Thoracic aorta (tissue), 2 donors: ENCODE results near the gene MTHFSD. TPM values are rescaled to one million over a fixed set of nuclear protein-coding genes. Genes with fewer than 3 reads are reported as not detected.

Source experiments
- ATAC-seq: fragments of 150-250 bp; one replicate; pipeline ENCODE4 v1.8.0; 2017; ENCODE audit warnings: low read depth; ENCODE audit not compliant: insufficient number of reproducible peaks, low FRiP score
- DNase-seq: peaks from one replicate; pipeline ENCODE4 v3.0.0-alpha.2; 2020; ENCODE audit warnings: low spot score
- H3K27ac ChIP-seq, 2 donors: fragments of 200-600 bp; sonication (generic); 1 replicate in 1 of 2; 2 replicates in 1 of 2; pipeline ENCODE4 v1.5.1; 2016; ENCODE audit warnings: mild to moderate bottlenecking in 2 of 2, moderate library complexity in 2 of 2
- H3K27me3 ChIP-seq: fragments of 200-600 bp; sonication (generic); replicated peaks from 2 replicates; pipeline ENCODE4 v1.6.0; 2016; ENCODE audit warnings: mild to moderate bottlenecking; ENCODE audit not compliant: insufficient read depth
- H3K36me3 ChIP-seq: fragments of 200-600 bp; sonication (generic); one replicate; pipeline ENCODE4 v1.5.1; 2016
- H3K4me1 ChIP-seq, 2 donors: fragments of 200-600 bp; sonication (generic); 1 replicate in 1 of 2; 2 replicates in 1 of 2; pipeline versions ENCODE4 v1.5.1 to v1.6.0; 2016; ENCODE audit warnings: low read depth in 2 of 2, mild to moderate bottlenecking in 1 of 2; ENCODE audit not compliant: control insufficient read depth in 1 of 2
- H3K4me3 ChIP-seq: fragments of 200-600 bp; sonication (generic); 2 replicates; pipeline ENCODE4 v1.5.1; 2016; ENCODE audit warnings: mild to moderate bottlenecking
- H3K9me3 ChIP-seq: fragments of 200-600 bp; sonication (generic); 2 replicates; pipeline ENCODE4 v1.5.1; 2016
- CTCF ChIP-seq: fragments of 200-600 bp; sonication (generic); IDR thresholded peaks from one replicate; pipeline ENCODE4 v1.5.1; 2019; ENCODE audit warnings: antibody characterized with exemption
- total RNA-seq, 2 donors: library from RNA; depleted of rRNA; stranded (reverse); fragments of >200 nt; gene quantifications; one replicate each; pipeline versions ENCODE4 v1.1.0 to v1.2.3, GENCODE V29; 2016

The MTHFSD gene
- total RNA-seq, 2 donors from 2014 or later = 25.0 to 30.8 TPM

GRCh38 chr16:86568677-86569623, 13.9 kb upstream of the MTHFSD start:
- DNase-seq (no peak), ATAC-seq (no peak)
- TF ChIP-seq CTCF = no peak
- Histone ChIP-seq H3K36me3 (no peaks in the 10 kb centered on the region), H3K4me3 (peak overlapping the region; percentile 94), H3K27ac (peak overlapping the region; percentile 91 to 97), H3K27me3 (no peaks in the 10 kb centered on the region), H3K9me3 (no peaks in the 10 kb centered on the region), H3K4me1 (peaks cover 9 to 17% of the 10 kb centered on the region in 2 donors)

- Histone ChIP-seq H3K36me3 (no peaks in the 10 kb centered on the region), H3K9me3 (no peaks in the 10 kb centered on the region), H3K27me3 (no peaks in the 10 kb centered on the region), H3K4me3 (peak overlapping the region; percentile 94), H3K27ac (peak overlapping the region; percentile 91 to 97), H3K4me1 (peaks cover 6 to 7% of the 10 kb centered on the region in 2 donors)
- DNase-seq (no peak), ATAC-seq (no peak)
- TF ChIP-seq CTCF = no peak
Measured at GRCh38 chr16:86567701-86568581, 12.9 kb upstream of the MTHFSD start.

- ATAC-seq (peak; percentile 39), DNase-seq (no peak)
- Histone ChIP-seq H3K9me3 (no peaks in the 10 kb centered on the region), H3K27me3 (no peaks in the 10 kb centered on the region), H3K4me1 (no peaks in the 10 kb centered on the region), H3K36me3 (no peaks in the 10 kb centered on the region), H3K27ac (peak overlapping the region; percentile 91 to 97), H3K4me3 (peak overlapping the region; percentile 94)
- TF ChIP-seq CTCF = no peak
Measured at GRCh38 chr16:86566966-86567700, 12.1 kb upstream of the MTHFSD start.

DNA sequence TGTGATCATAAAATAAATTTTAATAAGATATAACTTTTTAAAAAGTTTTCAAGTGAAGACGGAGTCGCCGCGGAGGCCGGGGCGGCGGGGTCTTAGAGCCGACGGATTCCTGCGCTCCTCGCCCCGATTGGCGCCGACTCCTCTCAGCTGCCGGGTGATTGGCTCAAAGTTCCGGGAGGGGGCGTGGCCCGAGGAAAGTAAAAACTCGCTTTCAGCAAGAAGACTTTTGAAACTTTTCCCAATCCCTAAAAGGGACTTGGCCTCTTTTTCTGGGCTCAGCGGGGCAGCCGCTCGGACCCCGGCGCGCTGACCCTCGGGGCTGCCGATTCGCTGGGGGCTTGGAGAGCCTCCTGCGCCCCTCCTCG, 11.5 kb upstream of the MTHFSD start, which contains the start of gene FOXC2:
Gene FOXC2 (plus strand): TSS at position 229 of the 365 bp plus-strand sequence. CDS start 507 bp downstream, outside the sequence.
- Histone ChIP-seq H3K9me3 (no peaks in the 10 kb centered on the region), H3K4me3 (peak within 1 kb of the TSS; percentile 94), H3K27ac (peak within 1 kb of the TSS; percentile 91 to 97), H3K27me3 (no peaks in the 10 kb centered on the region), H3K4me1 (no peaks in the 10 kb centered on the region), H3K36me3 (no peaks in the 10 kb centered on the region)
- no peak for TF ChIP-seq CTCF
- ATAC-seq = peak; percentile 67
- DNase-seq = peak; percentile 85
